Vagina (tissue), 2 donors: ENCODE results near the gene ZNRF2.

Experiments used
- POLR2A ChIP-seq, 2 donors: fragments of 450-650 bp; IDR thresholded peaks; one replicate each; pipeline ENCODE4 v1.6.1; 2017; ENCODE audit warnings: antibody characterized with exemption in 2 of 2, mild to moderate bottlenecking in 2 of 2, moderate library complexity in 2 of 2
- TF ChIP-seq, protein P1 (sequence below), 3 experiments: fragments of 450-650 bp in 2 of 3; fragments of 200-600 bp in 1 of 3; sonication (generic) in 1 of 3; IDR thresholded peaks; one replicate each; pipeline ENCODE4 v1.5.1; 2017 to 2019; ENCODE audit warnings: antibody characterized with exemption in 3 of 3, mild to moderate bottlenecking in 2 of 3, moderate library complexity in 2 of 3

DNA sequence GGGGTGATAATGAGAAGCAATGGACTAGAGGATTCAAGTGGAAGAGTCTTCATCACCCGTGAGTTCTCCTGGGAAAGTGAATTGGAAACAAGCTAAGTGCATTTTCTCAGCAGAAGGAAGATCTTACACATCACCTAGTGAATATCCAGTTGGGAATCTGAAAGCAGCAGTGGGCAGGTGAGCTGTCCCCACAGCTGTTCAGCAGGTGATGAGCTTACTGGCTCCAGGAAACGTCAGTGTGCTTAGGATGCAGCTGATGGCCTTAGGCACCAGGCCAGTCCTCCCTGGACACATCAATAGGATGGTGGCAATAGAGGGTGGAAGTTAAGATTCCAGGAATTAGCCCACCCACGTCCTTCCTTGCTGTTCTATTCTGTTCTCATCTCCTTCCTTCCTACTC, 127.5 kb downstream of the ZNRF2 start:
- TF ChIP-seq POLR2A (IDR thresholded peaks at IDR 0.05) = no peak
- TF ChIP-seq, protein P1, sequence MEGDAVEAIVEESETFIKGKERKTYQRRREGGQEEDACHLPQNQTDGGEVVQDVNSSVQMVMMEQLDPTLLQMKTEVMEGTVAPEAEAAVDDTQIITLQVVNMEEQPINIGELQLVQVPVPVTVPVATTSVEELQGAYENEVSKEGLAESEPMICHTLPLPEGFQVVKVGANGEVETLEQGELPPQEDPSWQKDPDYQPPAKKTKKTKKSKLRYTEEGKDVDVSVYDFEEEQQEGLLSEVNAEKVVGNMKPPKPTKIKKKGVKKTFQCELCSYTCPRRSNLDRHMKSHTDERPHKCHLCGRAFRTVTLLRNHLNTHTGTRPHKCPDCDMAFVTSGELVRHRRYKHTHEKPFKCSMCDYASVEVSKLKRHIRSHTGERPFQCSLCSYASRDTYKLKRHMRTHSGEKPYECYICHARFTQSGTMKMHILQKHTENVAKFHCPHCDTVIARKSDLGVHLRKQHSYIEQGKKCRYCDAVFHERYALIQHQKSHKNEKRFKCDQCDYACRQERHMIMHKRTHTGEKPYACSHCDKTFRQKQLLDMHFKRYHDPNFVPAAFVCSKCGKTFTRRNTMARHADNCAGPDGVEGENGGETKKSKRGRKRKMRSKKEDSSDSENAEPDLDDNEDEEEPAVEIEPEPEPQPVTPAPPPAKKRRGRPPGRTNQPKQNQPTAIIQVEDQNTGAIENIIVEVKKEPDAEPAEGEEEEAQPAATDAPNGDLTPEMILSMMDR (IDR thresholded peaks at IDR 0.05) = no peak
